MM.1S (cell line): ENCODE results near the gene AKAP9.

Experiments used
- DNase-seq: peaks from one replicate; pipeline ENCODE4 v3.0.0-alpha.2; 2015
- H2AFZ ChIP-seq: fragments of 300-600 bp; sonication (generic); 2 replicates; pipeline ENCODE4 v1.6.0; 2016; ENCODE audit warnings: antibody characterized with exemption, low read length
- H3F3A ChIP-seq: fragments of 300-600 bp; sonication (generic); 2 replicates; pipeline ENCODE4 v1.6.1; 2016; ENCODE audit warnings: mild to moderate bottlenecking, antibody characterized with exemption, low read length, moderate library complexity, mixed read lengths; ENCODE audit not compliant: insufficient read depth
- H3K27ac ChIP-seq: fragments of 300-600 bp; sonication (generic); 2 replicates; pipeline ENCODE4 v1.5.1; 2016; ENCODE audit warnings: mild to moderate bottlenecking, low read length
- H3K27me3 ChIP-seq: fragments of 300-600 bp; sonication (generic); replicated peaks from 2 replicates; pipeline ENCODE4 v1.6.0; 2016; ENCODE audit warnings: low read length; ENCODE audit not compliant: insufficient read depth
- H3K36me3 ChIP-seq: fragments of 300-600 bp; sonication (generic); replicated peaks from 2 replicates; pipeline ENCODE4 v1.6.1; 2016; ENCODE audit warnings: mild to moderate bottlenecking, low read length, mixed read lengths; ENCODE audit not compliant: insufficient read depth
- H3K4me1 ChIP-seq: fragments of 300-600 bp; sonication (generic); 2 replicates; pipeline ENCODE4 v1.6.1; 2016; ENCODE audit warnings: low read length, mixed read lengths
- H3K4me2 ChIP-seq: fragments of 300-600 bp; sonication (generic); 2 replicates; pipeline ENCODE4 v1.6.0; 2016; ENCODE audit warnings: low read depth, low read length
- H3K4me3 ChIP-seq: fragments of 300-600 bp; sonication (generic); 2 replicates; pipeline ENCODE4 v1.5.1; 2016; ENCODE audit warnings: low read length, mixed read lengths
- H3K79me2 ChIP-seq: fragments of 300-600 bp; sonication (generic); 2 replicates; pipeline ENCODE4 v1.6.1; 2016; ENCODE audit warnings: mixed run types, low read length, mixed read lengths
- H3K9ac ChIP-seq: fragments of 300-600 bp; sonication (generic); 2 replicates; pipeline ENCODE4 v1.6.1; 2016; ENCODE audit warnings: low read length, mixed read lengths
- H3K9me2 ChIP-seq: fragments of 300-600 bp; sonication (generic); replicated peaks from 2 replicates; pipeline ENCODE4 v1.6.1; 2016; ENCODE audit warnings: mild to moderate bottlenecking, low read length, mixed read lengths; ENCODE audit not compliant: insufficient read depth
- H3K9me3 ChIP-seq: fragments of 300-600 bp; sonication (generic); replicated peaks from 2 replicates; pipeline ENCODE4 v1.6.1; 2016; ENCODE audit warnings: mild to moderate bottlenecking, low read length, mixed read lengths; ENCODE audit not compliant: insufficient read depth
- H4K20me1 ChIP-seq: fragments of 300-600 bp; sonication (generic); 2 replicates; pipeline ENCODE4 v1.6.1; 2016; ENCODE audit warnings: mild to moderate bottlenecking, low read length, moderate library complexity, mixed read lengths; ENCODE audit not compliant: insufficient read depth
- EZH2 ChIP-seq: fragments of 300-600 bp; sonication (generic); optimal IDR thresholded peaks from 2 replicates; pipeline ENCODE3; 2017; ENCODE audit warnings: low read depth, mild to moderate bottlenecking, antibody characterized with exemption, low read length, mixed read lengths
- EZH2phosphoT487 ChIP-seq: fragments of 300-600 bp; sonication (generic); IDR thresholded peaks from 2 replicates; pipeline ENCODE4 v1.6.1; 2018; ENCODE audit warnings: antibody characterized with exemption, low read length
- TF ChIP-seq, protein P1 (sequence below): fragments of 300-600 bp; sonication (generic); IDR thresholded peaks from 2 replicates; pipeline ENCODE4 v1.5.1; 2016; ENCODE audit warnings: antibody characterized with exemption, low read length, mixed read lengths

Gene AKAP9

DNA sequence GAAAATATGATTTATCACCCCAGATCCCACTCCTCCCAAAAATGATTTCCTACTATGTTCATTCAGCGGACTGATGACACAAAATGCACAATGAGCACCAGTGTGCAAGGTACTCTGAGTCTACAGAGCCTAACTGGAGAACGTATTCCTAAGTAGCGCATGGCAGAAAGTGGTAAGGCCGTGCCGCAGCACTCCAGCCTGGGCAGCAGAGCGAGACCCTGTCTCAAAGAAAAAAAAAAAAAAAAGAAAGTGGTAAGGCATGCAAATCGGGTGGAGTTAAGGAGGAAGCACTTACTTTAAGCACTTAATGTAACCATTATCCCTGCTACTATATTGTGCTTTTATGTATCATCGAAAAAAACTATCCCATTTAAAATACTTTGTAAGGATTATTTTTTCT, 168.2 kb downstream of the AKAP9 start:
- Histone ChIP-seq H3K9ac (no peak overlapping the region), H3K4me1 (no peaks in the 10 kb centered on the region), H2AFZ (no peak overlapping the region), H4K20me1 (no peaks in the 10 kb centered on the region), H3K4me2 (no peak overlapping the region), H3K79me2 (no peaks in the 10 kb centered on the region), H3K27me3 (no peaks in the 10 kb centered on the region), H3K27ac (no peak overlapping the region), H3F3A (no peaks in the 10 kb centered on the region), H3K36me3 (no peaks in the 10 kb centered on the region; the same call in none of the 2 replicates), H3K9me3 (no peaks in the 10 kb centered on the region), H3K4me3 (no peak overlapping the region), H3K9me2 (no peaks in the 10 kb centered on the region)
- no peak for DNase-seq
- TF ChIP-seq, protein P1, sequence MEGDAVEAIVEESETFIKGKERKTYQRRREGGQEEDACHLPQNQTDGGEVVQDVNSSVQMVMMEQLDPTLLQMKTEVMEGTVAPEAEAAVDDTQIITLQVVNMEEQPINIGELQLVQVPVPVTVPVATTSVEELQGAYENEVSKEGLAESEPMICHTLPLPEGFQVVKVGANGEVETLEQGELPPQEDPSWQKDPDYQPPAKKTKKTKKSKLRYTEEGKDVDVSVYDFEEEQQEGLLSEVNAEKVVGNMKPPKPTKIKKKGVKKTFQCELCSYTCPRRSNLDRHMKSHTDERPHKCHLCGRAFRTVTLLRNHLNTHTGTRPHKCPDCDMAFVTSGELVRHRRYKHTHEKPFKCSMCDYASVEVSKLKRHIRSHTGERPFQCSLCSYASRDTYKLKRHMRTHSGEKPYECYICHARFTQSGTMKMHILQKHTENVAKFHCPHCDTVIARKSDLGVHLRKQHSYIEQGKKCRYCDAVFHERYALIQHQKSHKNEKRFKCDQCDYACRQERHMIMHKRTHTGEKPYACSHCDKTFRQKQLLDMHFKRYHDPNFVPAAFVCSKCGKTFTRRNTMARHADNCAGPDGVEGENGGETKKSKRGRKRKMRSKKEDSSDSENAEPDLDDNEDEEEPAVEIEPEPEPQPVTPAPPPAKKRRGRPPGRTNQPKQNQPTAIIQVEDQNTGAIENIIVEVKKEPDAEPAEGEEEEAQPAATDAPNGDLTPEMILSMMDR, result no peak
- no peak for TF ChIP-seq EZH2phosphoT487
- no peak for TF ChIP-seq EZH2

DNA sequence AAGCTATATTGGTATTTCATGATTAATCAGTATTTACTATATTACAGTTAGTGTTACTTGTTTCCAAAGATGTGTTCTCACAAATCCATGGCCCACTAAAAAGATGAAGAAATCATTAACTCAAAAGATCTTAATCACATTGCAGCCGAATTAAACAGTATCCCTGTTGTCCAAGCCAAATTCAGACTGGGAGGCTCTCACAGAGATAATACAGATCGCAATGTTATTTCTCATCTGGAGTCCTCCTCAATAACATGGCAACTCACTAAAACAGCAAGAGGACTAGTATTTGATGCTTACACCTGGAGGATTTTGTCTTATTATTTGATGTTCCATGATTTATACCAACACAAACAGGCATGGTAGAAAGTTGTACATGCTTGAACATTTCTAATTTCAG, 170.2 kb downstream of the AKAP9 start:
- TF ChIP-seq EZH2phosphoT487 (no peak), EZH2 (no peak)
- TF ChIP-seq, protein P1, result no peak
- no peaks in the 10 kb centered on the region for H3K4me1 ChIP-seq
- H3K4me3 ChIP-seq, result no peak overlapping the region
- no peaks in the 10 kb centered on the region for H3K9me2 ChIP-seq
- no peak overlapping the region for H2AFZ ChIP-seq
- H3K9ac ChIP-seq, result no peak overlapping the region
- H3F3A ChIP-seq, result no peaks in the 10 kb centered on the region
- H3K36me3 ChIP-seq, result no peaks in the 10 kb centered on the region; the same call in none of the 2 replicates
- H3K27ac ChIP-seq, result no peak overlapping the region
- H3K27me3 ChIP-seq, result no peaks in the 10 kb centered on the region
- no peaks in the 10 kb centered on the region for H3K9me3 ChIP-seq
- DNase-seq, result no peak
- H3K79me2 ChIP-seq, result no peaks in the 10 kb centered on the region
- H4K20me1 ChIP-seq, result no peaks in the 10 kb centered on the region
- no peak overlapping the region for H3K4me2 ChIP-seq

DNA sequence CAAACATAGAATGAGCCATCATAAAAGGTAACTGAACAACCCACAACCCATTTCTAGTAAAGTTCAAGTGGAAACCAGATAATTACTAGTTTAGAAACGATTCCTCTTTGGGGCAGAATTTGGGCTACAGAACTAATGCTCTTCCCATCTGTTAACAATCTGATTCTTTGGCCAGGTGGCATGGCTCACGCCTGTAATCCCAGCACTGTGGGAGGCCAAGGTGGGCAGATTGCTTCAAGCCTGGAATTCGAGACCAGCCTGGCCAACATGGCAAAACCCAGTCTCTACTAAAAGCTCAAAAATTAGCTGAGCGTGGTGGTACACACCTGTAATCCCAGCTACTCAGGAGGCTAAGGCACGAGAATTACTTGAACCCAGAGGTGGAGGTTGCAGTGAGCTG, 175.2 kb downstream of the AKAP9 start:
- no peaks in the 10 kb centered on the region for H3K9me3 ChIP-seq
- H3K27me3 ChIP-seq, result no peaks in the 10 kb centered on the region
- H3K27ac ChIP-seq, result no peak overlapping the region
- no peak overlapping the region for H2AFZ ChIP-seq
- no peak overlapping the region for H3K9ac ChIP-seq
- 0 out of 2 replicates have a peak, but pooled peaks cover 7% of the 10 kb centered on the region for H4K20me1 ChIP-seq
- H3F3A ChIP-seq, result no peaks in the 10 kb centered on the region
- no peak overlapping the region for H3K4me3 ChIP-seq
- peaks cover 16% of the 10 kb centered on the region for H3K79me2 ChIP-seq
- no peaks in the 10 kb centered on the region for H3K4me1 ChIP-seq
- H3K4me2 ChIP-seq, result no peak overlapping the region
- peaks cover 3% of the 10 kb centered on the region for H3K36me3 ChIP-seq
- DNase-seq, result no peak
- no peak for TF ChIP-seq EZH2phosphoT487
- TF ChIP-seq, protein P1, result no peak
- TF ChIP-seq EZH2, result no peak
- H3K9me2 ChIP-seq, result no peaks in the 10 kb centered on the region
